ENCODE results near the gene CDS2. TPM values are rescaled to one million over a fixed set of nuclear protein-coding genes. Genes with fewer than 3 reads are reported as not detected.
A peak's percentile ranks its signal among the peaks of the same experiment; 100 is the strongest.

Gene CDS2
- total RNA-seq, 3 donors from 2014 or later (not counting 1 experiment from before 2014, with no cell fraction given): 45.6 to 54.7 (median 53.8) TPM

- Mint-ChIP-seq H3K27me3 (ENCODE audit: low read depth in 2 of 2) (no peaks in the 10 kb centered on the region), H3K9me3 (no peaks in the 10 kb centered on the region), H3K4me1 (peaks cover 0 to 7% of the 10 kb centered on the region in 2 donors), H3K4me3 (no peak overlapping the region), H3K36me3 (no peaks in the 10 kb centered on the region), H3K27ac (no peak overlapping the region)
- no peak for ATAC-seq
- intact Hi-C loops (cut with micrococcal nuclease): no loop called here
- H3K27me3 ChIP-seq (ENCODE audit: control insufficient read depth, insufficient read depth, low read length): no peaks in the 10 kb centered on the region
- 98% methylated on average over 4 of the region's 4 CpGs for WGBS (ENCODE audit: insufficient coverage)
- no peak overlapping the region for H3K27ac ChIP-seq (ENCODE audit: low read length)
- no peaks in the 10 kb centered on the region for H3K9me3 ChIP-seq (ENCODE audit: control insufficient read depth, insufficient read depth, low read length)
- H3K36me3 ChIP-seq (ENCODE audit: control insufficient read depth, insufficient read depth, low read length): no peaks in the 10 kb centered on the region
- no peak for DNase-seq
- H3K4me3 ChIP-seq (ENCODE audit: low read length): no peak overlapping the region
- no peak for TF ChIP-seq CTCF (IDR thresholded peaks at IDR 0.05)
- H3K4me1 ChIP-seq (ENCODE audit: control insufficient read depth, insufficient read depth, low read length): no peaks in the 10 kb centered on the region
These were observed 90.8 kb downstream of the CDS2 start for GRCh38 chr20:5217616-5218015.

- WGBS (ENCODE audit: insufficient coverage): 89% methylated on average over 6 of the region's 7 CpGs
- intact Hi-C loops (cut with micrococcal nuclease): no loop called here
- H3K27me3 Mint-ChIP-seq (ENCODE audit: low read depth in 2 of 2): no peaks in the 10 kb centered on the region
- H3K4me1 Mint-ChIP-seq: peaks cover 0 to 7% of the 10 kb centered on the region in 2 donors
- no peaks in the 10 kb centered on the region for H3K27me3 ChIP-seq (ENCODE audit: control insufficient read depth, insufficient read depth, low read length)
- ATAC-seq (no peak), DNase-seq (no peak)
- no peak overlapping the region for H3K4me3 Mint-ChIP-seq
- H3K36me3 ChIP-seq (ENCODE audit: control insufficient read depth, insufficient read depth, low read length): no peaks in the 10 kb centered on the region
- H3K9me3 Mint-ChIP-seq: no peaks in the 10 kb centered on the region
- no peak for TF ChIP-seq CTCF (IDR thresholded peaks at IDR 0.05)
- H3K27ac Mint-ChIP-seq: peak overlapping the region in 1 of 2 donors; percentile 17
- H3K4me3 ChIP-seq (ENCODE audit: low read length): no peak overlapping the region
- H3K27ac ChIP-seq (ENCODE audit: low read length): no peak overlapping the region
- no peaks in the 10 kb centered on the region for H3K9me3 ChIP-seq (ENCODE audit: control insufficient read depth, insufficient read depth, low read length)
- H3K4me1 ChIP-seq (ENCODE audit: control insufficient read depth, insufficient read depth, low read length): no peaks in the 10 kb centered on the region
- no peaks in the 10 kb centered on the region for H3K36me3 Mint-ChIP-seq
These were observed 93.7 kb downstream of the CDS2 start for GRCh38 chr20:5220321-5221060.

- no peaks in the 10 kb centered on the region for H3K36me3 Mint-ChIP-seq
- intact Hi-C loops (cut with micrococcal nuclease): no loop called here
- ATAC-seq (no peak), DNase-seq (no peak)
- Histone ChIP-seq H3K36me3 (ENCODE audit: control insufficient read depth, insufficient read depth, low read length) (no peaks in the 10 kb centered on the region), H3K27me3 (ENCODE audit: control insufficient read depth, insufficient read depth, low read length) (no peaks in the 10 kb centered on the region), H3K4me3 (ENCODE audit: low read length) (no peak overlapping the region), H3K4me1 (ENCODE audit: control insufficient read depth, insufficient read depth, low read length) (no peaks in the 10 kb centered on the region), H3K9me3 (ENCODE audit: control insufficient read depth, insufficient read depth, low read length) (no peaks in the 10 kb centered on the region), H3K27ac (ENCODE audit: low read length) (no peak overlapping the region)
- 83% methylated on average over 2 of the region's 4 CpGs for WGBS (ENCODE audit: insufficient coverage)
- H3K4me3 Mint-ChIP-seq: no peak overlapping the region
- peaks cover 0 to 7% of the 10 kb centered on the region in 2 donors for H3K4me1 Mint-ChIP-seq
- no peak overlapping the region for H3K27ac Mint-ChIP-seq
- no peaks in the 10 kb centered on the region for H3K9me3 Mint-ChIP-seq
- no peaks in the 10 kb centered on the region for H3K27me3 Mint-ChIP-seq (ENCODE audit: low read depth in 2 of 2)
- no peak for TF ChIP-seq CTCF (IDR thresholded peaks at IDR 0.05)
These were observed 94.2 kb downstream of the CDS2 start for GRCh38 chr20:5221061-5221430.
